GM08714 (cell line): Measurements from ENCODE around the gene ASPG.

Experiments
- H3K4me3 ChIP-seq: fragments of 200-500 bp; sonication (Bioruptor generic); 2 replicates; pipeline ENCODE4 v1.5.1; 2014; ENCODE audit warnings: mild to moderate bottlenecking, low read length, inconsistent platforms
- ZNF274 ChIP-seq: IDR thresholded peaks from 2 replicates; pipeline ENCODE4 v1.6.1; 2012; ENCODE audit warnings: mild to moderate bottlenecking, low read depth, low read length

Gene ASPG

GRCh38 chr14:104102282-104102914, 16.9 kb downstream of the ASPG start:
- no peak overlapping the region for H3K4me3 ChIP-seq
- TF ChIP-seq ZNF274, result no peak

GRCh38 chr14:104103061-104103445, 17.6 kb downstream of the ASPG start:
- no peak for TF ChIP-seq ZNF274
- H3K4me3 ChIP-seq, result no peak overlapping the region

DNA sequence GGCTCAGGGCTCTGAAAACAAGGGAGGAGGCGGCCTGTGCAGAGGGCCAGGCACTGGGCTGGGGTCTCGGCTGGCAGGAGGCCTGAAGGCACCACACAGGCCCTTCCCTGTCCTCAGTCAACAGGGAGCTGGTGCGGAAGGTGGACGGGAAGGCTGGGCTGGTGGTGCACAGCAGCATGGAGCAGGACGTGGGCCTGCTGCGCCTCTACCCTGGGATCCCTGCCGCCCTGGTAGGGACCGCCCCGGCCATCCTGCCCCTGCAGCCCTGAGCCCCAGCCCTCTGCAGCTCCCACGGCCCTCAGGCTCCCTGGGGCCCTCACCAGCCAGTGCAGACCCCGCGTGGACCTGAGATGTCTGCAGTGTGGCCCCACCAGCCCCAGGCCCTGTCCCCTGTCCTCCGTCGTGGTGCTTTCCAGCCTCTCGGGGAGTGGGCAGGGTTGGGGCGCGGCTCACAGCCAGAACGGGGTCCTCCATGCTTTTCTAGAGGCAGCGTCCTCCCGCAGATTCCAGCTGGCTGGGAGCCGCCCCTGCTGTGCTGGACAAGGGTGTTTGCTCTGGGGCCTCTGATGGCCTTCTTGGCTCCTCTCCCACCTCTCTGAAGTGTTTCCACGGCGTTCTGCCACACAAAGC, 18.1 kb downstream of the ASPG start:
- TF ChIP-seq ZNF274, result no peak
- H3K4me3 ChIP-seq, result no peak overlapping the region

DNA sequence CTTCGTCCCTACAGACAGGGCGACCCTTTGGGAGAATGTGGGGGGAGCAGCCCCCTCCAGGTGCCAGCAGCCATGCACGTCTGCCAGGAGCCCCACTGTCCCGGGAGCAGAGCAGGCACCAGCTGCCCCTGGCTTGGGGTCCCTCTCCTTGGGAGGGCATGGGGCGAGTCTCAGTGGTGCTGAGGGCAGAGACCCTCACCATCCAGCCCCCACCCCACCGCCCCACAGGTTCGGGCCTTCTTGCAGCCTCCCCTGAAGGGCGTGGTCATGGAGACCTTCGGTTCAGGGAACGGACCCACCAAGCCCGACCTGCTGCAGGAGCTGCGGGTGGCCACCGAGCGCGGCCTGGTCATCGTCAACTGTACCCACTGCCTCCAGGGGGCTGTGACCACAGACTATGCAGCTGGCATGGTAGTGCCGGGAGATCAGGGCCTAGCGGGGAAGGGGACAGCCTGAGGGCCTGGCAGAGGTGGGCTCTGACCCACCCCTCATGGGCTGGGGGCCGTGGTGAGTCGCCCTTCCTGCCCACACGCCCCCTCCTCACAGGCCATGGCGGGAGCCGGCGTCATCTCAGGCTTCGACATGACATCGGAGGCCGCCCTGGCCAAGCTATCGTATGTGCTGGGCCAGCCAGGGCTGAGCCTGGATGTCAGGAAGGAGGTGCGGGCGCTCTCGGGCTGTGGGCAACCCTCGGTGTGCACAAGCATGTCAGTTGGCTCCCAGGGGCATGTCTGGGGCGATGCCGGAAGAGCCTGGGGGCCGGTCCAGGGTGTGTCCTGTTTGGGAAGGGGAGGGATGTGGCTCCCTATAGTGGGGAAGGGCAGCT, 18.8 kb downstream of the ASPG start:
- TF ChIP-seq ZNF274, result no peak

DNA sequence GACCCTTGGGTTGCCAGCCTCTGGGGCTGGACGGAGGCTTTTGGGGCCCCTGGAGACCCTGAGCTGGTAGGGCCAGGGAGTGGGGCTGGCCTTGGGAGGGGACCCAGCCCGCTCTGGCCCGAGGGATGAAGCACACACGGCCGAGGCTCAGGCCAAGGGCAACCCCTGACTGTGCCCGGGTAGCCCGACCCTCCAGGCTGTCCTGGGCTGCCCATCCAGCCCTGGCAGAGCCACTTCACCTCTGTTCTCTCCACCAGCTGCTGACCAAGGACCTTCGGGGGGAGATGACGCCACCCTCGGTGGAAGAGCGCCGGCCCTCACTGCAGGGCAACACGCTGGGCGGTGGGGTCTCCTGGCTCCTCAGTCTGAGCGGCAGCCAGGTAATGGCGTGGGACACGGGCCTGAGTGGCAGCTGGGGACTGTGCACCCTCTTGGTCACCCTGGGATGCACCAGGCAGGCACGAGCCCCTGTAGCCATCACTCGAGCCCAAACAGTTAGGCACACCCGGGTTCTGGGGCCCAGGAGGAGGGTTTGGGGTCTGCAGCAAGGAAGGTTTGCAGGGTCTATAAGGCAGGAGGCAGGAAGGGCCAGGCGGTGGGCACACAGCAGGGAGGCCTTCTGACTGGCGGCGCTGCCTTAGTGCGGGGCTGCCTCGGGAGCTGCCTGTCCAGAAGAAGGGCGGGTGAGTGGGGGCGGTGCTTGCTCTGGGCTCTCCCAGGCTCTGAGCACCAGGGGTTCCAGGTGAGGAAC, 19.7 kb downstream of the ASPG start:
- TF ChIP-seq ZNF274, result no peak
- H3K4me3 ChIP-seq, result no peak overlapping the region

More for the DNA sequence above, 18.8 kb downstream of the ASPG start:
- no peak overlapping the region for H3K4me3 ChIP-seq

DNA sequence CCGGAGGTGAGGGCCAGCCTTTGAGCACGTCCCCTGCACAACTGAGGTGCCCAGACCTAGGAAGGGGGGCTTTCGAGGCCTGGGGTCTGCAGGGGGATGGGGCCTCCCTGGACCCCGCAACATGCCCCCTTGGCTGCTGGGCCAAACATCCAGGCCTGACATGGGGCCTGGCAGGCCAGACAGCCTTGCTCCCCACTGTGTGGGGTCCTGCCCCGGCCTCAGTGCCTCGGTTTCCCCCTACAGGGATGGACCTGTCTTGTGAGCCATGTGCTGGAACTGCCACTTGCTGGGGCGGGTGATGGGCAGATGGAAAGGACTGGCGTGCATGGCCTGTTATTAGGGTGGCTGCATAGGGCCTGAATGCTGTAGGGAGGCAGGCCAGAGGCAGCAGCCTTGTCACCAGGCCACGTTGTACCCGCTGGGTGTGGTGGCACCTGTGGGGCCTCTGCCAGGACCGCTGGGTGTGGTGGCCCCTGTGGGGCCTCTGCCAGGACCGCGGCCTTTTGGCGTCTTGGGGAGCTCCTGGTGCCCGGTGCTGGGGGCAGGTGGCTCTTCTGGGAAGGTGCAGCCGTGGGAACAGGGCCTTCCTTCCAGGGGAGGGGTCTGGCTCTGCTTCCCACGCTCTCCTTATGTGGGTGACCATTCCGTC, 20.4 kb downstream of the ASPG start:
- no peak overlapping the region for H3K4me3 ChIP-seq
- no peak for TF ChIP-seq ZNF274

DNA sequence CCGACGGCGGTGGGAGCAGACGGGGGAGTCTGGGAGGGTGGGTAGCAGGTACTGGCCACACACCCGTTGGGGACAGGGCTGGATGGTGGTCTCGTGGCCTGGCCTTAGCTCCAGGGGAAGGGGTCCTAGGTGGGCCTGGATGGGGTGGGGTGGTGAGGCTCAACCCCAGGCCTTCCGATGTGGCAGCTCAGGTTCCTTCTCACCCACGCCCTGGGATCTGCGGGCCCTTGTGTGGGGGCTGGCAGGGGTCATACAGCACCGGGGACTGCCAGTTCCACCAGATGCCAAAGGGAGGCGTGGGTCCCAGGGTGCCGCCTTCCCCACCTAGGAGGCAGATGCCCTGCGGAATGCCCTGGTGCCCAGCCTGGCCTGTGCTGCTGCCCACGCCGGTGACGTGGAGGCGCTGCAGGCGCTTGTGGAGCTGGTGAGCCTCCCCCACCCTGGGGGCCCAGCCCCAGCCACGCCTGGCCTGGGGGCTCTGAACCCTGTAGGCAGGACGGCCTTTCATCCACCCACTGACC, 21.0 kb downstream of the ASPG start:
- no peak for TF ChIP-seq ZNF274

GRCh38 chr14:104107101-104107581, 21.6 kb downstream of the ASPG start:
- no peak overlapping the region for H3K4me3 ChIP-seq
- TF ChIP-seq ZNF274, result no peak

More for the DNA sequence above, 21.0 kb downstream of the ASPG start:
- no peak overlapping the region for H3K4me3 ChIP-seq

DNA sequence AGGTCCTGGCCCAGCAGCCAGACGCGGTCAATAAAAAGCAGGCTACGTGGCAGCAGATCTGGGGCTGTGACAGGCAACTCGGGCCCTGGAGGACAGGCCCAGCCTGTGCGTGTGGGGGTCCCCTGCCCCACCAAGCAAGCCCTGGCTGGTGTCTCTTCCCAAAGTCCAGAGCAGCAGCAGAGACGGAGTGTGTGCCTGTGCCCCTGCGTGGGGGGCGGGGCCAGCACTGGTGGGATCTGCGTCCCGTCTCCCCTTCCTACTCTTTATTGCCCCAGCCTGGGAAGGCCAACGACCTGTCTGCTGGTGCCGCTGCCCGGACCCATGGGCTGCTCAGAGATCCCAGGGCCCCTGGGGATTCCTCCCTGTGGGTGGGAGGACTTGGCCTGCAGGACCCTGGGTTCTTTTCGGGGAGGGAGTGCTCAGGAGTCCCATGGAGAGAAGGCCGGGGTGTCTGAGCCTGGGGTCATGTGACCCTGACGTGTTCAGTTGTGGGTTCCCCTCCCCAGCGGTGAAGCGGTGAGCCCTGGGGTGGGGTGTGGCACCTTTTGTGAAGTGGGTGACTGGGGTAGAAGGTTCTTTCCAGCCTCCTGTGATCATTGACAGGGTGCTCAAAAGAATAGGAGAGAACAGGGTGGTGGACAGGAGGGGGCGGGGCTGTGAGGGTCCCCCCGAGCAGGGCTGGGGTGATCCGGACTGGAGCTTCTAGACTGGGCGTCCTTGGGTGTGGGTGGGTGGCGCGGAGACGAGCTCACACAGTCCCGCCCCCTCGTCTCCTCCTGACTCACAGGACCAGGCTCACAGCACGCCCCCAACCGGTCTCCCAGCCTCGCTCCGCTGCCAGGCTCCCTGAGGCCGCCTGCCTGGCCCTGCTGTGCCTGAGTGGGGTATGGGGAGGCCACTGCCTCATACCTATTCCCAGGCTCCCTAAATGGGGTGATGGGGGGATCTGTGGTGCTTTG, 22.4 kb downstream of the ASPG start:
- TF ChIP-seq ZNF274, result no peak
- no peak overlapping the region for H3K4me3 ChIP-seq

- no peak overlapping the region for H3K4me3 ChIP-seq
- no peak for TF ChIP-seq ZNF274
These were observed 23.4 kb downstream of the ASPG start for GRCh38 chr14:104108570-104109541.

- TF ChIP-seq ZNF274, result no peak
- H3K4me3 ChIP-seq, result no peak overlapping the region
These were observed 24.3 kb downstream of the ASPG start for GRCh38 chr14:104109731-104110361.
